Measurements from ENCODE around the gene CGN. TPM values are rescaled to one million over a fixed set of nuclear protein-coding genes. Genes with fewer than 3 reads are reported as not detected.

CGN gene
- total and polyA plus RNA-seq, 2 of the 13 experiments (the other 11 are each of a cell fraction or from before 2014, with no cell fraction given) = 0.75 to 0.81 TPM

DNA sequence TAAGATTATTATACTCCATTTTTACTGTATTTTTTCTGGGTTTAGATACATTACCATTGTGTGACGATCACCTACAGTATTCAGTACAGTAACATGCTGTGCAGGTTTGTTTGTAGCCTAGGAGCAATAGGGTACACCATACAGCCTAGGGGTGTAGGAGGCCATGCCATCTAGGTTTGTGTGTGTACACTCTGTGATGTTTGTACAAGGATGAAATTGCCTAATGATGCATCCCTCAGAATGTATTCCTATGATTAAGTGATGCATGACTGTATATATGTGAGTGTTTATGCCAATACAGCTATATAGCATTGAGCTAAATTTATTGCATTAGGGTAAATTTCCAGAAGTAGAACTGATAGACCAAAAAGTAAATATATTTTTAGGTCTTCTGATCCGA lies 52.2 kb downstream of the CGN start:
- Histone ChIP-seq H3K79me2 (ENCODE audit: insufficient read depth, low read length) (no peaks in the 10 kb centered on the region), H3K9ac (ENCODE audit: insufficient read depth, low read depth, low read length) (no peak overlapping the region), H3K36me3 (replicated peaks in 1 of 2; ENCODE audit: control insufficient read depth in 1 of 2, insufficient read depth in 2 of 2, low read length in 2 of 2) (peaks cover 3 to 5% of the 10 kb centered on the region in 2 experiments; a peak in 2 of 5 replicates), H2AFZ (ENCODE audit: low read length) (no peak overlapping the region), H3K4me1 (ENCODE audit: insufficient read depth, low read length) (peaks cover 17% of the 10 kb centered on the region), H3K27me3 (ENCODE audit: control insufficient read depth in 1 of 2, insufficient read depth in 2 of 2, low read length in 2 of 2) (no peaks in the 10 kb centered on the region), H3K27ac (ENCODE audit: extremely low read length, insufficient read depth, low read length) (no peak overlapping the region), H3K9me3 (ENCODE audit: low read length) (no peaks in the 10 kb centered on the region), H3K4me3 (replicated peaks in 1 of 3; ENCODE audit: insufficient read depth in 1 of 3, low read depth in 2 of 3, low read length in 3 of 3) (no peak overlapping the region), H3K4me2 (ENCODE audit: low read depth, low read length) (no peak overlapping the region), H4K20me1 (ENCODE audit: insufficient read depth, low read length) (no peaks in the 10 kb centered on the region)
- no peak for ATAC-seq
- intact Hi-C loops (cut with micrococcal nuclease; ENCODE audit: unreplicated experiment) = no loop called here
- BruUV-seq (replicated peaks) = no TSS peak
- no peak for FAIRE-seq
- WGBS (ENCODE audit: low lambda C conversion rate) = 29% methylated on average over 2 of the region's 2 CpGs
- in situ Hi-C loops (cut with HindIII; ENCODE audit: extremely low pct_ligation_motif_present, low pct_unique_long_range_greater_than_20kb) = no loop called here
- CTCF ChIA-PET (ENCODE audit: low intra/inter-chr PET ratio, low total read pairs) = no interaction called here
- DNase-seq (ENCODE audit: low spot score) = no peak
- POLR2A ChIA-PET = no interaction called here
- TF ChIP-seq, protein P1, sequence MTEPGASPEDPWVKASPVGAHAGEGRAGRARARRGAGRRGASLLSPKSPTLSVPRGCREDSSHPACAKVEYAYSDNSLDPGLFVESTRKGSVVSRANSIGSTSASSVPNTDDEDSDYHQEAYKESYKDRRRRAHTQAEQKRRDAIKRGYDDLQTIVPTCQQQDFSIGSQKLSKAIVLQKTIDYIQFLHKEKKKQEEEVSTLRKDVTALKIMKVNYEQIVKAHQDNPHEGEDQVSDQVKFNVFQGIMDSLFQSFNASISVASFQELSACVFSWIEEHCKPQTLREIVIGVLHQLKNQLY (CRISPR knock-in tag; IDR thresholded peaks at IDR 0.05) = no peak
- no peak for TF ChIP-seq ZNF432 (CRISPR knock-in tag; IDR thresholded peaks at IDR 0.05; ENCODE audit: borderline replicate concordance)
- no peak for TF ChIP-seq SMAD9 (CRISPR knock-in tag; IDR thresholded peaks at IDR 0.05)
- TF ChIP-seq SP1 (IDR thresholded peaks at IDR 0.05) = no peak
- TF ChIP-seq SP1 (CRISPR knock-in tag; IDR thresholded peaks at IDR 0.05) = no peak
- TF ChIP-seq, protein P2, sequence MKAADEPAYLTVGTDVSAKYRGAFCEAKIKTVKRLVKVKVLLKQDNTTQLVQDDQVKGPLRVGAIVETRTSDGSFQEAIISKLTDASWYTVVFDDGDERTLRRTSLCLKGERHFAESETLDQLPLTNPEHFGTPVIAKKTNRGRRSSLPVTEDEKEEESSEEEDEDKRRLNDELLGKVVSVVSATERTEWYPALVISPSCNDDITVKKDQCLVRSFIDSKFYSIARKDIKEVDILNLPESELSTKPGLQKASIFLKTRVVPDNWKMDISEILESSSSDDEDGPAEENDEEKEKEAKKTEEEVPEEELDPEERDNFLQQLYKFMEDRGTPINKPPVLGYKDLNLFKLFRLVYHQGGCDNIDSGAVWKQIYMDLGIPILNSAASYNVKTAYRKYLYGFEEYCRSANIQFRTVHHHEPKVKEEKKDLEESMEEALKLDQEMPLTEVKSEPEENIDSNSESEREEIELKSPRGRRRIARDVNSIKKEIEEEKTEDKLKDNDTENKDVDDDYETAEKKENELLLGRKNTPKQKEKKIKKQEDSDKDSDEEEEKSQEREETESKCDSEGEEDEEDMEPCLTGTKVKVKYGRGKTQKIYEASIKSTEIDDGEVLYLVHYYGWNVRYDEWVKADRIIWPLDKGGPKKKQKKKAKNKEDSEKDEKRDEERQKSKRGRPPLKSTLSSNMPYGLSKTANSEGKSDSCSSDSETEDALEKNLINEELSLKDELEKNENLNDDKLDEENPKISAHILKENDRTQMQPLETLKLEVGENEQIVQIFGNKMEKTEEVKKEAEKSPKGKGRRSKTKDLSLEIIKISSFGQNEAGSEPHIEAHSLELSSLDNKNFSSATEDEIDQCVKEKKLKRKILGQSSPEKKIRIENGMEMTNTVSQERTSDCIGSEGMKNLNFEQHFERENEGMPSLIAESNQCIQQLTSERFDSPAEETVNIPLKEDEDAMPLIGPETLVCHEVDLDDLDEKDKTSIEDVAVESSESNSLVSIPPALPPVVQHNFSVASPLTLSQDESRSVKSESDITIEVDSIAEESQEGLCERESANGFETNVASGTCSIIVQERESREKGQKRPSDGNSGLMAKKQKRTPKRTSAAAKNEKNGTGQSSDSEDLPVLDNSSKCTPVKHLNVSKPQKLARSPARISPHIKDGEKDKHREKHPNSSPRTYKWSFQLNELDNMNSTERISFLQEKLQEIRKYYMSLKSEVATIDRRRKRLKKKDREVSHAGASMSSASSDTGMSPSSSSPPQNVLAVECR (CRISPR knock-in tag; IDR thresholded peaks at IDR 0.05; ENCODE audit: borderline replicate concordance) = no peak
- TF ChIP-seq, protein P3, sequence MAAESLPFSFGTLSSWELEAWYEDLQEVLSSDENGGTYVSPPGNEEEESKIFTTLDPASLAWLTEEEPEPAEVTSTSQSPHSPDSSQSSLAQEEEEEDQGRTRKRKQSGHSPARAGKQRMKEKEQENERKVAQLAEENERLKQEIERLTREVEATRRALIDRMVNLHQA (CRISPR knock-in tag; IDR thresholded peaks at IDR 0.05) = no peak
- TF ChIP-seq CCDC6 (CRISPR knock-in tag; IDR thresholded peaks at IDR 0.05) = no peak
- TF ChIP-seq, protein P4, sequence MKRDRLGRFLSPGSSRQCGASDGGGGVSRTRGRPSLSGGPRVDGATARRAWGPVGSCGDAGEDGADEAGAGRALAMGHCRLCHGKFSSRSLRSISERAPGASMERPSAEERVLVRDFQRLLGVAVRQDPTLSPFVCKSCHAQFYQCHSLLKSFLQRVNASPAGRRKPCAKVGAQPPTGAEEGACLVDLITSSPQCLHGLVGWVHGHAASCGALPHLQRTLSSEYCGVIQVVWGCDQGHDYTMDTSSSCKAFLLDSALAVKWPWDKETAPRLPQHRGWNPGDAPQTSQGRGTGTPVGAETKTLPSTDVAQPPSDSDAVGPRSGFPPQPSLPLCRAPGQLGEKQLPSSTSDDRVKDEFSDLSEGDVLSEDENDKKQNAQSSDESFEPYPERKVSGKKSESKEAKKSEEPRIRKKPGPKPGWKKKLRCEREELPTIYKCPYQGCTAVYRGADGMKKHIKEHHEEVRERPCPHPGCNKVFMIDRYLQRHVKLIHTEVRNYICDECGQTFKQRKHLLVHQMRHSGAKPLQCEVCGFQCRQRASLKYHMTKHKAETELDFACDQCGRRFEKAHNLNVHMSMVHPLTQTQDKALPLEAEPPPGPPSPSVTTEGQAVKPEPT (CRISPR knock-in tag; IDR thresholded peaks at IDR 0.05; ENCODE audit: low read depth) = no peak
- no peak for TF ChIP-seq SIX4 (CRISPR knock-in tag; IDR thresholded peaks at IDR 0.05)
- no peak for TF ChIP-seq MED13 (CRISPR knock-in tag; IDR thresholded peaks at IDR 0.05)
- TF ChIP-seq ZNF563 (CRISPR knock-in tag; IDR thresholded peaks at IDR 0.05) = no peak
- TF ChIP-seq ZMYM3 (CRISPR knock-in tag; IDR thresholded peaks at IDR 0.05) = no peak
- no peak for TF ChIP-seq ZNF781 (CRISPR knock-in tag; IDR thresholded peaks at IDR 0.05; ENCODE audit: borderline replicate concordance, not compliant biosample characterization)
